ENCODE results near the gene BUD23.
"Not testable (repeated sequence)": the region's sequence is repeated elsewhere in the genome, so short reads cannot be mapped to it uniquely, and the experiment has no call there.

Gene BUD23

DNA sequence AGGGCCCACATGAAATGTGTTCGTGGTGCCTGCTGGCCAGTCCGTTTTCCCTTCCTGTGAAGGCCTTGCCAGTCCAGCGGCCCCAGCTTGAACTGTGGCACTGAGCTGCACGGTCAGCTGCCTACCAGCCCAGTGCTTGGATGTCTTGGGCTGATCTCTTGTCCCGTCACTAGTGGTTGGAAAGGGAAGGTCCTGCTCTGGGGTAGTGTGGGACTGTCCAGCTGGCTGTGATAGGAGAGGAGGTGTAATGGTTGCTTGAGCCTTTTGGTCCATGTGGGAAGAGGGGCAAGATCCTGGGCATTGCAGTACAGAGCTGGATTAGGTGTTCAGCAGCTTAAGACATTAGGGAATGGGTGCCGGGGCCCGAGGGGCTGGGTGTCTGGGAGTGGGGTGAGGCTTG lies 15.0 kb downstream of the BUD23 start:
- no peak for DNase-seq (ENCODE audit: low read depth)
- no peak overlapping the region for H3K4me3 ChIP-seq (ENCODE audit: low read depth, low read length)

DNA sequence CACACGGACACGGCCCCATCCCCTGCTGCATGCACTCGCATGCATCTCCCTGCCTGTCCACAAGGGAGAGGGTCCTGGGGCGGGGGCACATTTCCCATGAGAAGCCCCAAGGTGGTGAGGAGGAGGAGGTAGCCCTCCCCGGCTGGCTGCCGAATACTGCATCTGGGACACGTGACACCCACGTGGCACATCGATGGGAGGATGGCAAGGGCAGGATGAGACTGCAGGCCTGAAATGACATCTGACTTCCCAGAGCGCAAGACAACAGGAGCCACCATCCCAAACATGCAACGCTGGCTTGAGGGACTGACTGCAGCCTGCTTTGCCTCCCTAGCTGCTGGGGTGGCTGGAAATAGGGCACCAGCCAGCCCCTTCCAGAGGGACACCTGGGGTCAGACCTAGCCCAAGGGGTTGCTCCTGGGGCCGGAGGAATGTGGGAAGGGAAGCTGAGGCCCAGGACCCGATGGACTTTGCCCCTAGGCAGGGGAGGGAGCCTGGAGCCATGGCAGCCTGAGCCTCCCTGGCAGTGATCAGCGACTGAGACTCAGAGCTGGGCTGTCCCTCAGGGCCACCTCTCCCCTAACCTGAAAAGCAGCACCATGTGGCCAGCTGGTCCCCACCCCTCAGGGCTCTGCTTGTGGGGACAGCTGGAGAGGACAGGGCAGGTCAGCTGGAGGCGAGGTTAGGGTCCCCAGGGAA lies 16.1 kb downstream of the BUD23 start:
- H3K4me3 ChIP-seq (ENCODE audit: low read depth, low read length) = no peak overlapping the region
- DNase-seq (ENCODE audit: low read depth) = no peak

DNA sequence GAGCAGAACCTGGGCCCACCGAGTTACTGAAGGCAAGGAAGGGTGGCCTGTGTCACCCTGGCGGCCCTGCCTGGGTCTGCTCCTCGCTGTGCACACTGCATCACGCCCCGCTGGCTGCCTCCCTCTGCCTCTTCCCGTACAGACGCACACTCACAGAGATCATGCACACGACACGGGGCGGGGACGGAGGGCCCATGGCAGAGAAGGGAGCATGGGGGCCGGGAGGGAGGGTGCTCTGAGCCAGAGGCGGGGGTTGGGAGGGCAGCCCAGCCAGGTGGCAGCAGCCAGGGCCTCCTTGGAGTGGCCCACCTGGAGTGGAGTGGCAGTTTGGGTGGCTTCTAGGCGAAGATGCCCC lies 16.6 kb downstream of the BUD23 start:
- no peak overlapping the region for H3K4me3 ChIP-seq (ENCODE audit: low read depth, low read length)
- no peak for DNase-seq (ENCODE audit: low read depth)

DNA sequence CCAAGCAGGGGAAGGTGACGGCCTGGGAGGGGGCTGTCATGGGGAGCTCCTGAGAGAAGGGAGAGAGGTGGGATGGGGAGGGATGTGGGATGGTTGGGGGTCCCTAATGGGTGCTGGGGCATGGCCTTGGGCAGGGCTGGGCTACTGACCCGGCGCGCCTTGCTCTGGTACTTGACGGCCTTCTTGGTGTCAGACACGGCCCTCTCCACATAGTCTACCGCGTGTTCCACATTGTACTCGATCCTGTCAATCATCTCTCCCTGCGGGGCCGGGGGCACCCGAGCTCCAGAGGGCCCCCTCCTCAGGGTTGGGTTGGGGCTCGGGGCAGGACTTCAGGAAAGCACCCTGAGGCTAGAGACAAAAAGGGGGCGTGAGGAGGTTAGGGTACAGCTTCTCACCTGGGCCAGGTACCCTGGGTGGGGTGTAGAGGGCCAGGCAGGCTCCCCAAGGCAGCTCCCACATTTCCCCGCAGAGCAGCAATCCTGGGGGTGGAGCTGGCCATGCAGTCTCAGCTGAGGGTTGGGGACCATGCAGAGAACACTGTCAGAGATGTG lies 17.3 kb downstream of the BUD23 start:
- no peak overlapping the region for H3K4me3 ChIP-seq (ENCODE audit: low read depth, low read length)
- no peak for DNase-seq (ENCODE audit: low read depth)

DNA sequence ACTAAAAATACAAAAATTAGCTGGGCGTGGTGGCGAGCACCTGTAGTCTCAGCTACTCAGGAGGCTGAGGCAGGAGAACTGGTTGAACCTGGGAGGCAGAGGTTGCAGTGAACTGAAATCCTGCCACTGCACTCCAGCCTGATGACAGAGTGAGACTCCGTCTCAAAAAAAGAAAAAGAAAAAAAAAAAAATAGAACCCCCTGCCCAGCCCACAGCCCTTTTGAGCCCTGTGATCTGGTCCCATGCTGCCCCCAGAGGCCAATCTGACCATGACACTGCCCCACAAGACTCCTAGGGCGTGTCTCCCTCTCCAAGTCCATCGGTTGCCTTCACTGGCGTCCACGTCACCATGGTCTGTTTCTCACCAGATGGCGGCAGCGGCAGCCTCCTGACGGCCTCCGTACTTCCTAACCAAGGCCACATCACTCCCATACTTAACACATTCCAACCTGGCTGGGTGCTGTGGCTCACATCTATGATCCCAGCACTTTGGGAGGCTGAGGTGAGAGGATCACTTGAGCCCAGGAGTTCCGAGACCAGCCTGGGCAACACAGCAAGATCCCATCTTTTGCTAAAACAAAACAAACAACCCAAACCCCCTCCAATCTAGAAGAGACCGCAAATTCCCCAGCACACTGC lies 18.1 kb downstream of the BUD23 start:
- no peak overlapping the region for H3K4me3 ChIP-seq (ENCODE audit: low read depth, low read length)
- DNase-seq (ENCODE audit: low read depth) = no peak

DNA sequence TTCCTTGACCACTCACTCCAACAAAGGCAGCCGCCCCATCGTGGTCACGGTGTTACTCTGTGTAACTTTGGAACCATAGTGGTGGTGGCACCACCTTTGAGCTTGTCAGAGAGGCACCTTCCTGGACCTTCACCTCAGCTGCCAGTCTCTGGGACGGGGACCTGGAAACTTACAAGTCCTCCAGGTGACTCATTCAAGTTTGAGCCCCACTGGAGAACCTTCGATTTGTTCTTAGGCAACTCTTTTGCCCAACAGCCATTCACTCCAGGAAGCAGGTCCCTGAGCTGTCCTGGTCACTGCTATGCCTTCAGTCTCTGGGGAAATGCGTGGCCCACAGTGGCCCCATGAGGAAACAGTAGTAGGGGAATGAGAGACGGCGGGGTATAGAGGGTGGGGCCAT lies 18.8 kb downstream of the BUD23 start:
- no peak for DNase-seq (ENCODE audit: low read depth)
- H3K4me3 ChIP-seq (ENCODE audit: low read depth, low read length) = no peak overlapping the region

DNA sequence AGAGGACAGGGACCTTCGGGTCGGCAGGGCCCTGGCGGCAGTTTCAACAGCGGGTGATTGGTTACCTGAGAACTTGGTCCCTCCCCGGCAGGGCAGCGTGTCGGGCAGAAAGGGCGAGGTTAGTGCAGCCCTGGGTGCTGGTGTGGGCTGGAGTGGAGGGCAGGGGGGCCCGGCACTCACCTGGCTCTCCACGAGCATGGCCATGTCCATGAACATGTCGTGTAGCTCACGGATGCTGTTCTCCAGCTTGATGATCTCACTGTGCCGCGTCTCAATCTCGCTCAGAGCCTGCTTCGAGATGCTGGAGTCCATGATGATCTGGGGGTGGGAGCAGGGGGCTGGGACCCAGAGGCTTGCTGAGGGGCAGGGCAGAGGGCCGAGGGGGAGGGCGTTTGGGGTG lies 19.3 kb downstream of the BUD23 start:
- no peak for DNase-seq (ENCODE audit: low read depth)
- H3K4me3 ChIP-seq (ENCODE audit: low read depth, low read length) = no peak overlapping the region

DNA sequence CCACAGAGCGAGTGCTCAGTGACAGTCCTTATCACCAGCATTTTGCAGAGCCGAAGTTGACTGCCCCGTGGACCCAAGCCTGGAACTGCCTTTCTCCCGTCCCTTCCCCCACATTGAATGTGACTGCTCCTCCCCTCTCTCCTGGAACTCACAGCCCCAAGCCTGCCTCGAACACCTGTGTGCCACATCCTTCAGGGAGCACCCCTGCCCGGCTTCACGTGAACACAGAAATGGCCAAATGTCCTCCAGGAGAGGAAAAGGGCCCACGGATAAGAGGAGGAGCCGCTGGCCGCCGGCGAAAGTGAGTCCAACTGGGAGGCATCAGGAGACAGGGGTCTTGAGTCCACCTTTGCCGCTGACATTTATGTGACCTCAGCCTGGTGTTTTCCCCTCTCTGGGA lies 19.8 kb downstream of the BUD23 start:
- peak overlapping the region; percentile 9 for H3K4me3 ChIP-seq (ENCODE audit: low read depth, low read length)
- no peak for DNase-seq (ENCODE audit: low read depth)

DNA sequence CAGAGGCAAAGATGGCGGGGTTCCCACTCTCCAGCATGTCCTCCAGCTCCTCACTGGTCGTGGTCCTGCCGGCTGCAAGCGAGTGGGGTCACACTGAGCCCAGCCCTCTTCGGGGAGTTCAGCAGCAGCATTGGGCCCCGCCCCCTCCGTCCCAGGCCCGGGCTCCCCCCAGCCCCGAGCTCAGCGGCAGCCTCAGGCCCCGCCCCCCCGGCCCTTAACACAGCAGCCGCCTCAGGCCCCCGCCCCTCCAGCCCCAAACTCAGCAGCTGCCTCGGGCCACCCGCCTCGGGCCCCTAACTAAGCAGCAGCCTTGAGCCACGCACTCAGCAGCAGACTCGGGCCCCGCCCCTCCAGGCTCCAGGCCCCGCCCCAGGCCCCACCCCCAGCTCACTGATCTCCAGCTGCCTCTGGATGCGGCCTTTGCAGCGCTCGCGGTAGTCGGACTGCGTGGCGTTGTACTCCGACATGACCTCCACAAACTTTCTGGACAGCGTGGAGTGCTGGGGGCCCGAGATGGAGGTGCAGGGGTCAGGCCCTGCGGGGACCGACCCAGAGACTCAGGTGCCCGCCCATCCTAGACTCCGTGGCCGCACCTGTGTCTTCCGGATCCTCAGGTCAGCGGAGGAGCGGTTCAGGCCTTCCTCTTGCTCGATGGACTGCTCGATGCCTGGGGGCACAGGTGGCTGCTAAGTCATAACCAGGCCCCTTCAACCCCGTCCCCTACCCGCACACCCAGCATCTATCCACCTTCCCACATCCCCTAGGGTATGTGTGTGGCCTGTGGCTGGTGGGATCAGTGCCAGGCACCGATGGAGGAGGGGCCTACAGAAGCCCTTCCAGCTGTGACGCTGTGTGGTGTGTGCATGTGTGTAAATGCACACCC lies 20.6 kb downstream of the BUD23 start:
- peak overlapping the region; percentile 9 for H3K4me3 ChIP-seq (ENCODE audit: low read depth, low read length)
- DNase-seq (ENCODE audit: low read depth) = no peak

DNA sequence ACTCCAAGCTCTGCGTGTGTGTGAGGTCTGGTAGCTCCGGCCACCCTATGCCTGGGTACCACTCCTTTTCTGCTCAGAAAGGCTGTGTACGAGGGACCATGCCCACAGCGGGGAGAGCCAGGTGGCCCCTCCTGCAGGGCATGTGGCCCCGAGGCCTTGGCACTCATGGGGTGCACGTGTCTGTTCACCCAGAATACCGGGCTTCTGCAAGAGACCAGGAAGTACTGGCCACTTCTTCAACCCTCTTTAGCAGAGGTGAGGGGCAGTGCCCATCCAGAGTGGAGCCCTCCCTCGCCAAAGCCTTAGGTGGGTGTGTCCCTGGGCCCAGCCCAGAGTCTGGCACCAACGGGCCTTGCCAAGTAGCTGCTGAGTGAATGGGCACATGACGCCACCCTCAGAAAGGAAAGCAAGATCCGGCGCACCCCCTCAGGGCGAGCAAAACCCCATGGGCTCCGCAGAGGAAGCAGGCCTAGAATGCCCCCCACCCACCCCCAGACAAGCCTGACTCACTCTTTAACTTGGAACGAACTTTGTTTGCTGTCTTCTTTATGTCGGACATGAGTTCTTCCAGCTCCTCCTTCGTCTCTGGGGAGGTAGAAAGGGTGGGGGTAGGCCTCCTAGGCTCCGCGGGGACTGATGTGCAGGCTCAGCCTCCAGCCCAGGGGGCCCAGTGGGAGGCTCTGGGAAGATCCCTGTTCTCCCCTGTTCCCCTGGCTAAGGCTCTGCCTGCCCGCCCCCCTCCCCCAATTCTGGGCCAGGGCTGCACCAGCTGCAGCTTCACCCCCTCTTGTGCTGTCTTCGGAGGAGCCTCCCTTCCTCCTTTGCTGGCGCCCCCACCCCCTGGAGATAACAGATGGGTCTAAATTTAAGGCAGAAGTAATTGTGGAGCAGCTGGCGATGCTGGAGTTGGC lies 21.5 kb downstream of the BUD23 start:
- peak; percentile 70 for DNase-seq (ENCODE audit: low read depth)
- H3K4me3 ChIP-seq (ENCODE audit: low read depth, low read length) = no peak overlapping the region

DNA sequence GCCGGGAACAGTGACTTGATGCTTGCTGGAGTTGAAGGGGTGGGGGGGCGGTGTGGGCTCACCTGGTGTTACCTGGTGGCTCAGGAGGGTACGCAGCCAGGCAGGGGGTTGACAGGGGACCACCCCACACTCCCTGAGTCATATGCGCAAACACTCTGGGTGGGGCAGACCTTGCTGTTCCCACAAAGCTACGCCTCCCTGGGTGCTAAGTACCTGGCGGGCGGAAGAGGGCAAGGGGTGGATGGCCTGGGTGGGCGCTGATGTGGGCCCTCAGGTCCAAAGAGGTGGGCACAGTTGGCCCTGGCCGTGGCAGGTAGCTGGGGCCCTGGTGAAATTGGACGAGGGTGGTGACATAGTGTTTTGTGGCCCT lies 22.1 kb downstream of the BUD23 start:
- DNase-seq (ENCODE audit: low read depth) = no peak
- H3K4me3 ChIP-seq (ENCODE audit: low read depth, low read length) = no peak overlapping the region

DNA sequence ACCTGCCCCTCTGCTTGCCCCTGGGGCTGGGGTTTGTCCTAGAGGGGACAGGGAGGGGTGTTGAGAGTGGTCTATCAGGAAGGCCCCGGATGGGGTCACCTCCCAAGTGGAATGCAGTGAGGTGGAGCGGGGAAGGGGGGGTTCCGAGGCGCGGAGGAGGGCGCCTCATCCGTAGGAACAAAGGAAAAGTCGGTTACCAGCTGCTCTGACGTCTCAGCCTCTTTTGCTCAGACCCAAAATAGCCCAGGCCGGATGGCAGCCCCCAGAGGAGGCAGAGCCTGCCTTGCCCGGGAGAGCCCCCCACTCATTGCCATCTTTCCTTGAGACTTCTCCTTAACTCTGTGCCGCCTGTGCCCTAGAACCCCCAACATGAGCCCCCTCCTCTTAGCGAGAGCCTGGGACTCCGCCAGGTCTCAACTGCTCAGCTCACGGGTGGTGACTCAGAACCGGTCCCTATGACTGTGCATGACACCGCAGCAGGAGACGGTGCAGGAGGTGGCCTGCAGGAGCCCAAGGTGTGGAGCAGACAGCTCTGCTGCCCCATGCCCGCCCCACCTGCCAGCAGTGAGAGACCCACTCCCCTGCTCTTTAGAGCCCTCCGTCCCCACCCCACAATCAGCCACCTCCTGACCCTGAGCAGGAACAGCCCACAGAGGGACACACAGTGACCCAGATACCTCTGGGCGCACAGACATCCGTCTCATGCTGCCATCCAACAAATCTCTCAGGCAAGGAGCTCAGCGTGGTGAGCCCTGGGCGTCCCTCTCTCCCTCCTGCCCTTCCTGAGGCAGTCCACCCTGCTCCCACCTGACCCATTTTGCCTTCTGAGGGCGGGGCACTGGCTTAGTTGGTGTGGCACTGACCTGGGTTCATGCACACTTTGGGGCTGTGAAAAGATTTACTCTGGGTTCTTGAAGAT lies 23.0 kb downstream of the BUD23 start:
- no peak for DNase-seq (ENCODE audit: low read depth)
- H3K4me3 ChIP-seq (ENCODE audit: low read depth, low read length) = no peak overlapping the region

DNA sequence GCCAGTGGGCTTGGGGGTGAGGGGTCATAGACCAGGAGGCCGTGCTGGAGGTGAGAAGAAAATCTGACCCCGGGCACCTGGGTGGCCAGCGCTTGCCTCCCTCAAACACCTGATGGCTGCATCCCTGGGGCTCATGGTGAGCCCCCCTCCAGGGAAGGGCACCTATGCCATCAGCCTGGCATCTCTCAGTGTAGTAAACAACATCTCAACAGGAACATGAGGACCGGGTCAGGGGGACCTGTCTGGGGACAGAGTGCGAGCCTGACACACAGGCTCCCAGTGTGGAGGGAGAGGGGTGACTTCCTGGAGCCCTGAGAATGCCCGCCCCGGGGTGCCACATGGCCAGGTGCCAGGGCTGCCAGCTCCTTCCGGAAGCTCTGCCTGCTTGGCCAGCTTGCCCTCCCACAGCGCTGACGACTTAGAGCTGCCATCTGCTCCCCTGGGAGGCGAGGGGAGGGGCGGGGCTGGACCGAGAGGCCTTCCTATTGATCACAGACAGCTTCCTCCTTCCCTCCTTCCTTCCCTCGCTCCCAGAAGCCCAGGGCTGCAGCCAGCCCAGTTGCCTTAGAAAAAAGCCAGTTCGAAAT lies 23.7 kb downstream of the BUD23 start:
- H3K4me3 ChIP-seq (ENCODE audit: low read depth, low read length) = no peak overlapping the region
- no peak for DNase-seq (ENCODE audit: low read depth)

DNA sequence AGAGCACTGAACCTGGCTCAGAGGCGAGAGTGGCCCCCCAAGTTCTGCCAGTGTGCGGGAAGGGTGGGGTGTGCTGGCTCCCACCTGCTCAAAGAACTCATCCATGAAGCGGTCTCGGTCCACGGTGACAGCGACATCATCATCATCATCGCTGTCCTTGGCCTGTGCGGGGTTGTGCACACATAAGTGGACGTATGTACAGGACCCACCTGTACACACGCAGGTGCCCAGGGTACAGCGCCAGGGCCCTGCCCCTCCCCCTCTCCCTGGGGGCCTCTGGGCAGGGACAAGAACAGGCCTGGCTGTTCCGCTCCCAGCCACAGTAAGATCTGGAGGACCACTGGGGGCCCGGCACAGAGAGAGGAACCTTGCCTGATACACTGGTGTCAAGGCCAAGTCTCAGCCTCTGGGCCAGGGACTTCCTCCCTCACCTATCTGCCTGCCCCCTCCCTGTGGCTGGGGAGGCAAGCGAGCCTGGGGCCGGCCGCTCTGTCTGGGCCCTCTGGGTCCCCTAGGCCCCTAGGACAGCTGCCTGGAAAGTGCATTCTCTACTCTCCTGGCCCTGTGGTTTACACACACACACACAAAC lies 25.7 kb downstream of the BUD23 start:
- no peak for DNase-seq (ENCODE audit: low read depth)
- H3K4me3 ChIP-seq (ENCODE audit: low read depth, low read length) = no peak overlapping the region

DNA sequence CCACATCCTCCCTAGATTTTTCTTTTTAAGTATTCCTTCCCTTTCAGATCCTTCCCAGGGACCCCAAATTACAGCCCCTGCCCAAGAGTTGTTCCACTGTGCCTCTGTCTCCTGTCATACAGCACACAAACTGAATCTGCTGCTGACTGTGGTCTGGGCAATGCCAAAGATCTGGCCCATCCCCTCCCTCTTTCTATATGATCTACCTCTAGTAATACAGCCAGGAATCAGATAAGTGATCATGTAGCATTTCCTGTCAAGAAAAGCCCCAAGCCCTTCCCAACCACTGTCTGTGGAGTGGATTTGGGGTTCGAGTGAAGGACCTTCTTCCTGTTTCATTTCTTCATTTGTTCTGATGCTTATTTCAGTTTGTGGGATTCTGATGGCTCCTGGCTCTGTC lies 29.4 kb downstream of the BUD23 start:
- no peak overlapping the region for H3K4me3 ChIP-seq (ENCODE audit: low read depth, low read length)
- DNase-seq (ENCODE audit: low read depth) = no peak

DNA sequence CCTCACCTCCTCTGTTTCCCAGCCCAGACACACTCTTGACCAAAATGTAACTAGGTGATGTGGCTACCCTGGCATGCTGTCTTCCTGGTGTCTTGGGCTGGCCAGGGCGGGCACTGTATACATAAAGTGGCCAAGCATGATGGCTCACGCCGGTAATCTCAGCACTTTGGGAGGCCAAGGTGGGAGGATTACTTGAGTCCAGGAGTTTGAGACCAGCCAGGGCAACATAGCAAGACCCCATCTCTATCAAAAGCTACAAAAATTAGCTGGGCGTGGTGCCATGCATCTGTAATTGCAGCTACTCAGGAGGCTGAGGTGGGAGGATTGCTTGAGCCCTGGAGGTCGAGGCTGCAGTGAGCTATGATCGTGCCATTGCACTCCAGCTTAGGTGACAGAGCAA lies 29.9 kb downstream of the BUD23 start:
- not testable (repeated sequence) for H3K4me3 ChIP-seq (ENCODE audit: low read depth, low read length); DNase-seq (ENCODE audit: low read depth)

DNA sequence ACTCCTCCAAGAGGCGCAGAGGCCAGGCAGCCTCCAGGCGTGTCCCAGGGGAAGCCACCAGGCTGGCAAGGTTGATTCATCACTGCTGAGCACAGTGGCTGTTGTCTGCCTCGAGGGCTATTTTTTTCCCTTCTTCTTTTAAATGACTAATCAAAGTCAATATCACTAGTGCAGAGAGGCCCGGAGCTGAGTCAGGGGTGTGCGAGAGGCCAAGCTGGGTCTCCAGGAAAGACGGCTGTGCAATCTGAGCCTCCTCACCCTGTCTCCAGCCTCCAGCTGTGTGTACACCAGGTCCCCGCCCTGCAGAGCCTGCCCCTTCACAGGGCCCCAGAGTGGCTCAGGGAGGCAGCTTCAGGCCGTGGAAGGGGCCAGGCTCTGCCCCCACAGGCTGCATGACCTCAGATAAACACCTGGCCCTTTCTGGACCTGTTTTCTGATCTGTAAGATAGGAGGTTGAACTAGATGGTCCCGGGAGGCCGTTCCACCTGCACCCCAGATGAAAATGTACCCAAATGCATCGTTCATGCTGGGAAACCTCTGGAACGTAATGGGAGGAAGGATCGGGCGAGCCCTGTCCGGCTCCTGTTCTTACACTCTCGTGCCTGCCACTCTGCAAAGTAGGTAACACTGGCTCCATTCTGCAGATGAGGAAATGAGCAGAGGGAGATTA lies 32.4 kb downstream of the BUD23 start:
- H3K4me3 ChIP-seq (ENCODE audit: low read depth, low read length) = no peak overlapping the region
- DNase-seq (ENCODE audit: low read depth) = peak; percentile 96

All from skeletal muscle cell (primary cell).